IPS-15b (cell line): ENCODE measurements around the gene CD300LG.
"Not testable (repeated sequence)": the region's sequence is repeated elsewhere in the genome, so short reads cannot be mapped to it uniquely, and the experiment has no call there.

ENCODE experiments used
- H3K27me3 ChIP-seq: one replicate; pipeline ENCODE4 v1.6.1; 2013; ENCODE audit warnings: low read length; ENCODE audit not compliant: control insufficient read depth, insufficient read depth
- H3K36me3 ChIP-seq: one replicate; pipeline ENCODE4 v1.6.1; 2013; ENCODE audit warnings: low read length; ENCODE audit not compliant: control insufficient read depth, insufficient read depth
- H3K4me1 ChIP-seq: one replicate; pipeline ENCODE4 v1.6.1; 2013; ENCODE audit warnings: mild to moderate bottlenecking, low read length; ENCODE audit not compliant: control insufficient read depth, insufficient read depth
- H3K4me3 ChIP-seq: one replicate; pipeline ENCODE4 v1.5.1; 2013; ENCODE audit warnings: low read depth, low read length
- H3K9ac ChIP-seq: one replicate; pipeline ENCODE4 v1.6.1; 2013; ENCODE audit warnings: low read depth, mild to moderate bottlenecking, low read length
- H3K9me3 ChIP-seq: one replicate; pipeline ENCODE4 v1.6.1; 2013; ENCODE audit warnings: mild to moderate bottlenecking, low read length; ENCODE audit not compliant: control insufficient read depth, insufficient read depth

CD300LG gene

GRCh38 chr17:43827596-43827995, 19.4 kb upstream of the CD300LG start:
- Histone ChIP-seq H3K4me3 (no peak overlapping the region), H3K4me1 (no peaks in the 10 kb centered on the region), H3K36me3 (peaks cover 5% of the 10 kb centered on the region), H3K9ac (no peak overlapping the region), H3K27me3 (peaks cover 9% of the 10 kb centered on the region), H3K9me3 (no peaks in the 10 kb centered on the region)

- Histone ChIP-seq H3K9me3 (no peaks in the 10 kb centered on the region), H3K36me3 (peaks cover 5% of the 10 kb centered on the region), H3K27me3 (peaks cover 24% of the 10 kb centered on the region), H3K4me1 (no peaks in the 10 kb centered on the region), H3K4me3 (no peak overlapping the region), H3K9ac (no peak overlapping the region)
Measured at GRCh38 chr17:43829738-43830137, 17.2 kb upstream of the CD300LG start.

- peaks cover 2% of the 10 kb centered on the region for H3K36me3 ChIP-seq
- H3K27me3 ChIP-seq = peaks cover 24% of the 10 kb centered on the region
- H3K9me3 ChIP-seq = no peaks in the 10 kb centered on the region
- no peak overlapping the region for H3K4me3 ChIP-seq
- H3K9ac ChIP-seq = no peak overlapping the region
- no peaks in the 10 kb centered on the region for H3K4me1 ChIP-seq
Measured at GRCh38 chr17:43830510-43831140, 16.4 kb upstream of the CD300LG start.

GRCh38 chr17:43831633-43832032, 15.3 kb upstream of the CD300LG start:
- Histone ChIP-seq H3K9ac (no peak overlapping the region), H3K36me3 (peaks cover 2% of the 10 kb centered on the region), H3K9me3 (no peaks in the 10 kb centered on the region), H3K4me1 (no peaks in the 10 kb centered on the region), H3K4me3 (no peak overlapping the region), H3K27me3 (peaks cover 24% of the 10 kb centered on the region)

- Histone ChIP-seq H3K27me3 (peaks cover 24% of the 10 kb centered on the region), H3K36me3 (peaks cover 2% of the 10 kb centered on the region), H3K9me3 (no peaks in the 10 kb centered on the region), H3K9ac (no peak overlapping the region), H3K4me1 (no peaks in the 10 kb centered on the region), H3K4me3 (peak overlapping the region; percentile 69)
Measured at GRCh38 chr17:43832168-43832975, 14.6 kb upstream of the CD300LG start.

GRCh38 chr17:43832976-43833829, 13.8 kb upstream of the CD300LG start, which contains the start of gene MPP3:
MPP3 (minus strand) TSS chr17:43833146; CDS start chr17:43831906, 1,240 bp downstream.
- H3K4me3 ChIP-seq = peak within 1 kb of the TSS; percentile 69

GRCh38 chr17:43834106-43834505, 12.9 kb upstream of the CD300LG start:
- Histone ChIP-seq H3K36me3 (peaks cover 2% of the 10 kb centered on the region), H3K4me3 (no peak overlapping the region), H3K9ac (no peak overlapping the region), H3K9me3 (no peaks in the 10 kb centered on the region), H3K4me1 (no peaks in the 10 kb centered on the region), H3K27me3 (peaks cover 24% of the 10 kb centered on the region)

More at GRCh38 chr17:43832976-43833829, 13.8 kb upstream of the CD300LG start, which contains the start of gene MPP3:
- H3K4me1 ChIP-seq = no peaks in the 10 kb centered on the region
- no peaks in the 10 kb centered on the region for H3K9me3 ChIP-seq
- peaks cover 2% of the 10 kb centered on the region for H3K36me3 ChIP-seq
- peaks cover 24% of the 10 kb centered on the region for H3K27me3 ChIP-seq
- H3K9ac ChIP-seq = no peak within 1 kb of the TSS

GRCh38 chr17:43839670-43840108, 7.3 kb upstream of the CD300LG start:
- Histone ChIP-seq H3K9ac (no peak overlapping the region), H3K36me3 (no peaks in the 10 kb centered on the region), H3K4me3 (no peak overlapping the region), H3K4me1 (no peaks in the 10 kb centered on the region), H3K9me3 (no peaks in the 10 kb centered on the region), H3K27me3 (peaks cover under 1% of the 10 kb centered on the region)

- Histone ChIP-seq H3K27me3 (no peaks in the 10 kb centered on the region), H3K36me3 (no peaks in the 10 kb centered on the region), H3K4me1 (no peaks in the 10 kb centered on the region), H3K9me3 (no peaks in the 10 kb centered on the region), H3K4me3 (no peak overlapping the region), H3K9ac (no peak overlapping the region)
Measured at GRCh38 chr17:43840814-43841213, 6.2 kb upstream of the CD300LG start.

GRCh38 chr17:43841282-43841681, 5.7 kb upstream of the CD300LG start:
- Histone ChIP-seq H3K4me1 (no peaks in the 10 kb centered on the region), H3K9ac (no peak overlapping the region), H3K4me3 (no peak overlapping the region), H3K9me3 (no peaks in the 10 kb centered on the region), H3K36me3 (no peaks in the 10 kb centered on the region), H3K27me3 (no peaks in the 10 kb centered on the region)

GRCh38 chr17:43842091-43842974, 4.6 kb upstream of the CD300LG start:
- not testable (repeated sequence) for H3K9ac ChIP-seq, H3K36me3 ChIP-seq, H3K4me1 ChIP-seq, H3K9me3 ChIP-seq, H3K27me3 ChIP-seq, H3K4me3 ChIP-seq
